Dermis microvascular lymphatic vessel endothelial cell (primary cell): ENCODE results near the gene TDRD9. TPM values are rescaled to one million over a fixed set of nuclear protein-coding genes. Genes with fewer than 3 reads are reported as not detected.
A peak's percentile ranks its signal among the peaks of the same experiment; 100 is the strongest.

ENCODE experiments used
- DNase-seq, 2 donors: peaks; one replicate each; pipeline versions ENCODE4 v3.0.0 to v3.0.0-alpha.2; 2010; ENCODE audit warnings: low read depth in 2 of 2
- total RNA-seq: library from RNA; depleted of rRNA; stranded (reverse); fragments of >200 nt; gene quantifications from 2 replicates; pipeline ENCODE4 v1.2.1, GENCODE V29; 2014

The TDRD9 gene
- total RNA-seq, 1 donor from 2014 or later = 0.26 TPM

- DNase-seq = no peak
Measured at GRCh38 chr14:103974575-103974974, 46.3 kb downstream of the TDRD9 start.

- DNase-seq = peak; percentile 4 to 41
Measured at GRCh38 chr14:103980623-103981238, 52.5 kb downstream of the TDRD9 start.

GRCh38 chr14:103984196-103984595, 55.9 kb downstream of the TDRD9 start:
- no peak for DNase-seq

GRCh38 chr14:103989034-103989433, 60.8 kb downstream of the TDRD9 start:
- no peak for DNase-seq

GRCh38 chr14:103989964-103990363, 61.7 kb downstream of the TDRD9 start:
- no peak for DNase-seq

GRCh38 chr14:103994535-103995184, 66.4 kb downstream of the TDRD9 start:
- DNase-seq = no peak

GRCh38 chr14:103995876-103996275, 67.6 kb downstream of the TDRD9 start:
- no peak for DNase-seq

- DNase-seq = no peak
Measured at GRCh38 chr14:103997391-103997790, 69.1 kb downstream of the TDRD9 start.

- no peak for DNase-seq
Measured at GRCh38 chr14:103998027-103998426, 69.8 kb downstream of the TDRD9 start.

GRCh38 chr14:103999795-104000440, 71.7 kb downstream of the TDRD9 start:
- no peak for DNase-seq

- DNase-seq = peak; percentile 9 to 14
Measured at GRCh38 chr14:104001003-104001402, 72.7 kb downstream of the TDRD9 start.

- DNase-seq = no peak
Measured at GRCh38 chr14:104003616-104004015, 75.4 kb downstream of the TDRD9 start.

- no peak for DNase-seq
Measured at GRCh38 chr14:104004849-104005248, 76.6 kb downstream of the TDRD9 start.

GRCh38 chr14:104005489-104005888, 77.2 kb downstream of the TDRD9 start:
- DNase-seq = no peak

GRCh38 chr14:104007121-104007520, 78.9 kb downstream of the TDRD9 start:
- DNase-seq = no peak

GRCh38 chr14:104009297-104009696, 81.0 kb downstream of the TDRD9 start:
- no peak for DNase-seq

- DNase-seq = no peak
Measured at GRCh38 chr14:104011824-104012517, 83.7 kb downstream of the TDRD9 start.

- no peak for DNase-seq
Measured at GRCh38 chr14:104014764-104015163, 86.5 kb downstream of the TDRD9 start.

- no peak for DNase-seq
Measured at GRCh38 chr14:104016873-104017650, 88.8 kb downstream of the TDRD9 start.

GRCh38 chr14:104019029-104019428, 90.8 kb downstream of the TDRD9 start:
- DNase-seq = no peak

GRCh38 chr14:104019806-104020205, 91.5 kb downstream of the TDRD9 start:
- DNase-seq = no peak

- no peak for DNase-seq
Measured at GRCh38 chr14:104020471-104020870, 92.2 kb downstream of the TDRD9 start.
